HepG2 (cell line): ENCODE data around the gene PANK2. TPM values are rescaled to one million over a fixed set of nuclear protein-coding genes. Genes with fewer than 3 reads are reported as not detected.

ENCODE experiments used
- CBX5 ChIP-seq: sonication (generic); formaldehyde crosslinking; IDR thresholded peaks from 2 replicates; pipeline ENCODE4 v1.4.0; 2020; ENCODE audit warnings: missing genetic modification reagents, borderline replicate concordance
- CREM ChIP-seq, 2 experiments: sonication (generic) in 1 of 2; formaldehyde crosslinking in 1 of 2; IDR thresholded peaks; 2 replicates each; pipeline versions ENCODE4 v1.4.0 to v1.6.1; 2016 to 2020; ENCODE audit warnings: antibody characterized with exemption in 1 of 2, mild to moderate bottlenecking in 1 of 2, missing genetic modification reagents in 1 of 2
- ERF ChIP-seq: IDR thresholded peaks from 2 replicates; pipeline ENCODE4 v1.6.1; 2018; ENCODE audit warnings: missing biosample characterization, missing genetic modification reagents
- GPN1 ChIP-seq: sonication (generic); formaldehyde crosslinking; IDR thresholded peaks from 2 replicates; pipeline ENCODE4 v1.5.1; 2020; ENCODE audit warnings: missing genetic modification reagents, borderline replicate concordance
- MXD4 ChIP-seq: IDR thresholded peaks from 2 replicates; pipeline ENCODE4 v1.6.1; 2016; ENCODE audit warnings: mild to moderate bottlenecking, missing biosample characterization, missing genetic modification reagents
- PLRG1 ChIP-seq: fragments of 450-650 bp; conservative IDR thresholded peaks from 2 replicates; pipeline ENCODE4 v1.6.1; 2016
- PRMT3 ChIP-seq: sonication (generic); formaldehyde crosslinking; IDR thresholded peaks from 2 replicates; pipeline ENCODE4 v1.8.1; 2022; ENCODE audit warnings: low read depth, mild to moderate bottlenecking, moderate library complexity, missing genetic modification reagents, borderline replicate concordance
- SMYD3 ChIP-seq: sonication (generic); formaldehyde crosslinking; IDR thresholded peaks from 2 replicates; pipeline ENCODE4 v1.8.1; 2023; ENCODE audit warnings: mild to moderate bottlenecking, missing genetic modification reagents
- SUZ12 ChIP-seq: fragments of 150-350 bp; IDR thresholded peaks from 2 replicates; pipeline ENCODE4 v1.6.1; 2014; ENCODE audit warnings: low read depth, low read length
- TBL1XR1 ChIP-seq: fragments of 150-350 bp; IDR thresholded peaks from 2 replicates; pipeline ENCODE4 v1.6.1; 2014; ENCODE audit warnings: borderline replicate concordance, low read length; ENCODE audit not compliant: partially characterized antibody
- ZBTB21 ChIP-seq: sonication (generic); formaldehyde crosslinking; IDR thresholded peaks from 2 replicates; pipeline ENCODE4 v1.4.0; 2020; ENCODE audit warnings: missing genetic modification reagents
- ZNF431 ChIP-seq: sonication (generic); formaldehyde crosslinking; IDR thresholded peaks from 2 replicates; pipeline ENCODE4 v1.9.0; 2022; ENCODE audit warnings: missing genetic modification reagents, low read depth, mild to moderate bottlenecking, borderline replicate concordance
- ZNF644 ChIP-seq: IDR thresholded peaks from 2 replicates; pipeline ENCODE4 v1.6.1; 2016; ENCODE audit warnings: low read depth
- ZNF746 ChIP-seq: sonication (generic); formaldehyde crosslinking; IDR thresholded peaks from 2 replicates; pipeline ENCODE4 v1.8.0; 2022; ENCODE audit warnings: mild to moderate bottlenecking, missing genetic modification reagents
- ZNF792 ChIP-seq: IDR thresholded peaks from 2 replicates; pipeline ENCODE4 v1.6.1; 2016
- ZSCAN22 ChIP-seq: sonication (generic); formaldehyde crosslinking; IDR thresholded peaks from 2 replicates; pipeline ENCODE4 v1.4.0; 2020; ENCODE audit warnings: mild to moderate bottlenecking, missing genetic modification reagents
- polyA plus RNA-seq, 8 experiments: library from polyadenylated mRNA; depleted of rRNA in 3 of 8; stranded (reverse) in 7 of 8; unstranded in 1 of 8; fragments of >200 nt; fragmentation: Illumina TruSeq in 4 of 8; extraction: Trizol in 4 of 8; gene quantifications; 2 replicates each; pipeline versions ENCODE4 v1.2.1 to v1.2.3, GENCODE V29; 2011 to 2016; ENCODE audit warnings: low read depth in 4 of 8, missing spikeins in 1 of 8, mixed read lengths in 1 of 8; ENCODE audit not compliant: insufficient read depth in 1 of 8
- total RNA-seq, 5 experiments: library from RNA; depleted of rRNA; stranded (reverse); fragments of >200 nt; fragmentation: Illumina TruSeq; extraction: Trizol; gene quantifications; 2 replicates each; pipeline ENCODE4 v1.2.3, GENCODE V29; 2016; ENCODE audit warnings: low read depth in 1 of 5
- TF ChIP-seq, protein P1 (sequence below): sonication (generic); formaldehyde crosslinking; IDR thresholded peaks from 2 replicates; pipeline ENCODE4 v1.4.0; 2020; ENCODE audit warnings: missing genetic modification reagents, mild to moderate bottlenecking, borderline replicate concordance
- TF ChIP-seq, protein P2 (sequence below): sonication (generic); formaldehyde crosslinking; IDR thresholded peaks from 2 replicates; pipeline ENCODE4 v1.8.1; 2023; ENCODE audit warnings: mild to moderate bottlenecking, missing genetic modification reagents
- TF ChIP-seq, protein P3 (sequence below): sonication (generic); formaldehyde crosslinking; IDR thresholded peaks from 2 replicates; pipeline ENCODE4 v1.5.0; 2020; ENCODE audit warnings: mild to moderate bottlenecking, missing genetic modification reagents
- TF ChIP-seq, protein P4 (sequence below): sonication (generic); formaldehyde crosslinking; IDR thresholded peaks from 2 replicates; pipeline ENCODE4 v1.4.0; 2020; ENCODE audit warnings: mild to moderate bottlenecking, missing genetic modification reagents
- TF ChIP-seq, protein P5 (sequence below): sonication (generic); formaldehyde crosslinking; IDR thresholded peaks from 2 replicates; pipeline ENCODE4 v1.8.1; 2023; ENCODE audit warnings: mild to moderate bottlenecking, missing genetic modification reagents

Gene PANK2
- total and polyA plus RNA-seq, 2 of the 13 experiments (the other 11 are each of a cell fraction or from before 2014, with no cell fraction given) = 39.2 to 123 TPM

DNA sequence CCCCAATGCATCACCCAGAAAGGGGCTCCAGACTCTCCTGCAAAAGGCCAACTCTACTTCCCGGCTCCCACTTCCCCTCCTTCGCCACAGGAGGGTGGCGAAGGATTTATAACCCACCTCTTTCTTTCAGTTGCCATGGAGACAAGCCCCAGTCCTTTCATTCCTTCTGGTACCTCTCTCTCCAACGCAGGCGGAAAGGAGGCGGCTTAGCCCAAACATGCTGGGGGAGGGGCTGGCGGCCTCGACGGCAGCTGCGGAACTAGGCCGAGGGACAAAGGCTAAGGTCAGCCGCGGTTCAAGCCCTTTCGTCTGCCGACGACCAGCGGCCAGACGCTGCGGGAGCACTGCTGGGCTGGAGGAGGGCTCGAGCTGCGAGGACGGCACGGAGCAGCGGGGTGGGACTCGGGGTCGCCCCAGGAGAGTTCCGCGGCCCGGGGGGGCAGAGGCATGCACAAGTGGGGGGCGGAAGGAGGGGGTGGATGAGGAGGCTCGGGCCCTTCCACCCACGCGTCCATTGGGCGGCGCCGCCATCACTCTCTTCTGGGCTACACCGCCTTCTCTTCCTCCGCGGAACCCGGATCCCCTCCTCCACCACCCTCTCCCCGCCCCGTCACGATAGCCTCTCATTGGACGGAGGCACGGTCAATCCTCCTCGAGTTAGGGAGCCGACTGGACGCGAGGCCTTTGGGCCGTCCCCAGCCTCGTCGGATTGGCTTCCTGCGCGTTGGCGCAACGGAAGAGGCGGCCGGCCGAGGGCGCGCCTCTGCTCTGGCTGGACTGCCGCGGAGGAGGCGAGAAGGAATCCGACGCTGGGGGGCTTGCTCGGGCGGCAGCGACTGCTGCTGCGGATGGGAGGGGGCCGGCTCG, at the start of gene PANK2 (continued):
- TF ChIP-seq ZSCAN22 (CRISPR knock-in tag) (peak; percentile 60; the same call in 1 of the 2 replicates), ZNF792 (CRISPR knock-in tag) (no peak; the same call in 1 of the 2 replicates), SMYD3 (CRISPR knock-in tag) (peak; percentile 58; the same call in 1 of the 2 replicates), ZNF431 (CRISPR knock-in tag) (0 out of 2 replicates have a peak, but pooled peaks have one; percentile 87), MXD4 (CRISPR knock-in tag) (peak; percentile 91), TBL1XR1 (peak; percentile 77), GPN1 (CRISPR knock-in tag) (0 out of 2 replicates have a peak, but pooled peaks have one; percentile 81), ZBTB21 (CRISPR knock-in tag) (no peak; the same call in none of the 2 replicates), ERF (CRISPR knock-in tag) (peak; percentile 95), PLRG1 (no peak), ZNF746 (CRISPR knock-in tag) (peak; percentile 94), PRMT3 (CRISPR knock-in tag) (no peak), SUZ12 (no peak; the same call in 1 of the 2 replicates), ZNF644 (0 out of 2 replicates have a peak, but pooled peaks have one; percentile 10), CBX5 (CRISPR knock-in tag) (peak; percentile 85), CREM (IDR thresholded peaks at IDR 0.05) (peak; percentile 83), CREM (CRISPR knock-in tag; IDR thresholded peaks at IDR 0.05) (no peak)
- TF ChIP-seq, protein P1, sequence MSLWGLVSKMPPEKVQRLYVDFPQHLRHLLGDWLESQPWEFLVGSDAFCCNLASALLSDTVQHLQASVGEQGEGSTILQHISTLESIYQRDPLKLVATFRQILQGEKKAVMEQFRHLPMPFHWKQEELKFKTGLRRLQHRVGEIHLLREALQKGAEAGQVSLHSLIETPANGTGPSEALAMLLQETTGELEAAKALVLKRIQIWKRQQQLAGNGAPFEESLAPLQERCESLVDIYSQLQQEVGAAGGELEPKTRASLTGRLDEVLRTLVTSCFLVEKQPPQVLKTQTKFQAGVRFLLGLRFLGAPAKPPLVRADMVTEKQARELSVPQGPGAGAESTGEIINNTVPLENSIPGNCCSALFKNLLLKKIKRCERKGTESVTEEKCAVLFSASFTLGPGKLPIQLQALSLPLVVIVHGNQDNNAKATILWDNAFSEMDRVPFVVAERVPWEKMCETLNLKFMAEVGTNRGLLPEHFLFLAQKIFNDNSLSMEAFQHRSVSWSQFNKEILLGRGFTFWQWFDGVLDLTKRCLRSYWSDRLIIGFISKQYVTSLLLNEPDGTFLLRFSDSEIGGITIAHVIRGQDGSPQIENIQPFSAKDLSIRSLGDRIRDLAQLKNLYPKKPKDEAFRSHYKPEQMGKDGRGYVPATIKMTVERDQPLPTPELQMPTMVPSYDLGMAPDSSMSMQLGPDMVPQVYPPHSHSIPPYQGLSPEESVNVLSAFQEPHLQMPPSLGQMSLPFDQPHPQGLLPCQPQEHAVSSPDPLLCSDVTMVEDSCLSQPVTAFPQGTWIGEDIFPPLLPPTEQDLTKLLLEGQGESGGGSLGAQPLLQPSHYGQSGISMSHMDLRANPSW (CRISPR knock-in tag) = no peak; the same call in 1 of the 2 replicates
- TF ChIP-seq, protein P2, sequence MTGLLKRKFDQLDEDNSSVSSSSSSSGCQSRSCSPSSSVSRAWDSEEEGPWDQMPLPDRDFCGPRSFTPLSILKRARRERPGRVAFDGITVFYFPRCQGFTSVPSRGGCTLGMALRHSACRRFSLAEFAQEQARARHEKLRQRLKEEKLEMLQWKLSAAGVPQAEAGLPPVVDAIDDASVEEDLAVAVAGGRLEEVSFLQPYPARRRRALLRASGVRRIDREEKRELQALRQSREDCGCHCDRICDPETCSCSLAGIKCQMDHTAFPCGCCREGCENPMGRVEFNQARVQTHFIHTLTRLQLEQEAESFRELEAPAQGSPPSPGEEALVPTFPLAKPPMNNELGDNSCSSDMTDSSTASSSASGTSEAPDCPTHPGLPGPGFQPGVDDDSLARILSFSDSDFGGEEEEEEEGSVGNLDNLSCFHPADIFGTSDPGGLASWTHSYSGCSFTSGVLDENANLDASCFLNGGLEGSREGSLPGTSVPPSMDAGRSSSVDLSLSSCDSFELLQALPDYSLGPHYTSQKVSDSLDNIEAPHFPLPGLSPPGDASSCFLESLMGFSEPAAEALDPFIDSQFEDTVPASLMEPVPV (CRISPR knock-in tag) = peak; percentile 100
- TF ChIP-seq, protein P3, sequence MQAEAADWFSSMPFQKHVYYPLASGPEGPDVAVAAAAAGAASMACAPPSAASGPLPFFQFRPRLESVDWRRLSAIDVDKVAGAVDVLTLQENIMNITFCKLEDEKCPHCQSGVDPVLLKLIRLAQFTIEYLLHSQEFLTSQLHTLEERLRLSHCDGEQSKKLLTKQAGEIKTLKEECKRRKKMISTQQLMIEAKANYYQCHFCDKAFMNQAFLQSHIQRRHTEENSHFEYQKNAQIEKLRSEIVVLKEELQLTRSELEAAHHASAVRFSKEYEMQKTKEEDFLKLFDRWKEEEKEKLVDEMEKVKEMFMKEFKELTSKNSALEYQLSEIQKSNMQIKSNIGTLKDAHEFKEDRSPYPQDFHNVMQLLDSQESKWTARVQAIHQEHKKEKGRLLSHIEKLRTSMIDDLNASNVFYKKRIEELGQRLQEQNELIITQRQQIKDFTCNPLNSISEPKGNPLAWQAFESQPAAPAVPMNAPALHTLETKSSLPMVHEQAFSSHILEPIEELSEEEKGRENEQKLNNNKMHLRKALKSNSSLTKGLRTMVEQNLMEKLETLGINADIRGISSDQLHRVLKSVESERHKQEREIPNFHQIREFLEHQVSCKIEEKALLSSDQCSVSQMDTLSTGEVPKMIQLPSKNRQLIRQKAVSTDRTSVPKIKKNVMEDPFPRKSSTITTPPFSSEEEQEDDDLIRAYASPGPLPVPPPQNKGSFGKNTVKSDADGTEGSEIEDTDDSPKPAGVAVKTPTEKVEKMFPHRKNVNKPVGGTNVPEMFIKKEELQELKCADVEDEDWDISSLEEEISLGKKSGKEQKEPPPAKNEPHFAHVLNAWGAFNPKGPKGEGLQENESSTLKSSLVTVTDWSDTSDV (CRISPR knock-in tag) = peak; percentile 95
- TF ChIP-seq, protein P4, sequence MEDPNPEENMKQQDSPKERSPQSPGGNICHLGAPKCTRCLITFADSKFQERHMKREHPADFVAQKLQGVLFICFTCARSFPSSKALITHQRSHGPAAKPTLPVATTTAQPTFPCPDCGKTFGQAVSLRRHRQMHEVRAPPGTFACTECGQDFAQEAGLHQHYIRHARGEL (CRISPR knock-in tag) = no peak
- TF ChIP-seq, protein P5, sequence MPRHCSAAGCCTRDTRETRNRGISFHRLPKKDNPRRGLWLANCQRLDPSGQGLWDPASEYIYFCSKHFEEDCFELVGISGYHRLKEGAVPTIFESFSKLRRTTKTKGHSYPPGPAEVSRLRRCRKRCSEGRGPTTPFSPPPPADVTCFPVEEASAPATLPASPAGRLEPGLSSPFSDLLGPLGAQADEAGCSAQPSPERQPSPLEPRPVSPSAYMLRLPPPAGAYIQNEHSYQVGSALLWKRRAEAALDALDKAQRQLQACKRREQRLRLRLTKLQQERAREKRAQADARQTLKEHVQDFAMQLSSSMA (CRISPR knock-in tag) = peak; percentile 91; the same call in 1 of the 2 replicates
